GM18873 (cell line): ENCODE results near the gene C13orf46.

Experiments
- ATAC-seq: cut with Tn5 transposase; IDR thresholded peaks from one replicate; pipeline ENCODE4 v1.9.1; 2021; ENCODE audit warnings: mild to moderate bottlenecking, moderate library complexity, moderate number of reproducible peaks; ENCODE audit not compliant: unreplicated experiment, low FRiP score

C13orf46 gene

DNA sequence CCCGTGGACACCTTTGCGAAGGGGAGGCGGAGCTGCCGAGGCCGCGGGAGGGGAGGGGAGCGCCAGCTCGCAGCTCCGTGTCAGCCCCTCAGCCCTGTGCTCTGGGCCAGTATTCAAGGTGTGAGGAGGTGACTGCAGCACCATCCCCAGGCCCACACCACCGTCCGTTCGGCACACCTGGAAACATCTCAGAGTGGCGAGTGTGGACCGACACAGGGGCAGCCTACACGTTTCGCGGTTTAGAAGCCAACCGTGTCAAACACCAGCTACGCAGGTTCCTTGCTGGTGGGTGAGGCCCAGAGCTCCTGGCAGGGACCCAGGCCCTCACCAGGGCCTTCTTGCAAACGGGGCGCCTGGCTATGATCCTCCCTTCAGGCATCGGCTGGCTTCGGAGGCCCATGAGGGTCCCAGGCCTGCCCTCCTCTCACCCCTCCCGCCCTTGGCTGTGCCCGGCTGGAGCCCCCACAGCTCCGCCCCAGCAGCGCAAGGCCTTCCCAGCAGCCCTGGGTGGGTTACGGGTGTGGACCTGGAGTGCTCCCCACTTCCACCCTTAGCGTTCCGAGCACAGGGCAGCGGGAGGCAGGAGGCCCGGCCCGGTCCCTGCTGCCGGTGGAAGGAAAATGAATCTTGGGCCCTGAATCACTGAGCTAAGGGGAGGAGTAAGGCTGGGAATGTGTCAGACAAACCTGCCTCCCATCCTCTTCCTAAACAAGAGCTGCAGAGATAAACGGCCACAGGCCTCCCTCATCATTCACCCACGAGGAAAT is 1.2 kb downstream of the C13orf46 start:
- ATAC-seq = no peak

DNA sequence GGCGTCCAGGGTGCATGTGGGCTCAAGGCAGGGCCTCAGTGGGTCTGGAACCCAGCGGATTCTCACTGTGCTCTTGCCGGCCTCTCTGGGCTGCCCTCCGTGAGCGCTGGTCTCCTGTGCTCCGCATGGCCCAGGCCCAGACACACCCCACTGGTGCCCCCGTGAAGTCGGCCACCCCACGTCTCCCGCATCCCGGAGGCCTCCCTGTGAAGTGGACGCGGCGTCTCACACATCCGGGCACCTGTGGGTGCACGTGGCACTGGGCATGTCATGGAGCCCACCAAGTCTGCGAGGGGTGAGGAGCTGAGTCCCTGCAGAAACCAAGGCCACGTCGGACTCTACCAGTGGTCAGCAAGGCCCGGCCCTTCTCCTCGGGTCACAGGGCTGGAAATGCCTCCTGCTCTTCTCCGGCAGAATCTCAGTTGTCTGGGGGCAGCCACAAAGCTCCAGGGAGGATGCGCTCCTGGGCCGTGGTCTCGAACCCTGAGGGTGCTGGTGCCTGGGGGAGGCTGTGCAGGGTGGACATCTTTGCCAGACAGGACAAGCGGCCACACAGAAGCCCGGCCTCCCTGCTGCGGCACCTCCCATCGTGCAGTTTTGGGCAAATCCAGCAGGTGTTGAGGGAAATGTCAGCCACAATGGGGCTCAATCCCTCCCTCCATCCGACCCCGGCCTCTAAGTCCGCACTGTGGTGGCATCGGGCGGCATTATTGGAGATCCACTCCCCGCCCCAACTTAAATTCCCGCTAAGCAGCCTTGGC is 2.2 kb downstream of the C13orf46 start:
- ATAC-seq = no peak

DNA sequence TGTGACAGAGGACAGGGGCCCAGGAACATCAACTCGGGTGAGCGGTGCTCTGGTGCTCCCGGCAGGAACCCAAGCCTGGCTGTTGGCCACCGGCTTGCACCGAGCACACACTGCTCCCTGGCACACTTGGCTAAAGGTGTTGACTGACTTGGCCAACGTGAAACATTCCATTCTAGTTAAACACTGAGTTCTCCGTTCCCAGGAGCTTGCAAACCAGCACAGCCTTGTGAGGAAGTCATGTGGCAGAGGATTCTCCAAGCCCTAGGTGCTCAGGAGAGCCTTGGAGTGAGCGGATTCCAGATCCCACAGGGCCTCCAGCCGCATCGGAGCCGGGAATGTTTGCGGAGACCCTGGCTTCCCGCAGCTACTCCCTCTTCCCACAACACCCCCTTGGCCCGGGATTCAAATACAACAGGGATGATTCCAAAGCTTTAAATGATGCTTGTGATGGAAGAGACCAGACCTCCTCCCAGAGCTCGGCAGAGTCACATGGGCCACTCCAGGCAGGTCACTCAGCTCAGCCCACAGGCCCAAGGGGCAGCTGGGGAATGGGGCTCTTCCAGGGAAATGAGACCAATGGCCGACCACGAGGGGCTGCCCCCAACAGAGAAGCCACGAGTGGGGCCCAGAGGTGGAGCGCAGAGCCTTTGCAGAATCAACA is 2.9 kb downstream of the C13orf46 start:
- no peak for ATAC-seq

DNA sequence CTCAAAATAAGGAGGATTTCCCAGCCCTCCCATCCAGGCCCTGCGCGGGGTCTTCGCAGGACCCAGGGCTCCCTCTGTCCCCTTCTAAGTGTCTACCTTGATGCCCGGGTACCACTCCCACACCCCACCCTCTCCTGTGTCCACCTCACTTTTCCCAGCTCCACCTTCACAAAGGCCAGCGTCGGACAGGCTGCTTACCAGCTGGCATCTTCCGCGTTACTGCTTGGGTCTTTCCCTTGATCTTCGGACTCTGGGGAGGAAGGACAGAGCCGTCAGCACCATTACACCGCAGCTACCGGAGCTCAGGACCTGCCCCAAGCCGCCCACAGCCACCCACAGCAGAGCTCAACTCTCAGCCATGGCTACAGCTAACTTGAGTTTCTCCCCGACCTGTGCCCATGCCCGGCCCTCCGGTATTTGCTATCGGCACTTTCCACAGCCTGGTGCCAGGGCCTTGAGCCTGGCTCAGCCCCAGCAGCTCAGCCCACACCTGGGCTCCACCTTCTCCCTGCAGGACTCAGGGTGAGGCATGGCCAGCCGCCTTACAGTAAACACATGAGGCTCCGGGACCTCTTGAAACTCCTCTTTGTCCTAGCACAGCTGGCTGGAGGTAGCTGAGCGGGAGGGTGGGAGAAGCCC is 3.8 kb downstream of the C13orf46 start:
- ATAC-seq = no peak

DNA sequence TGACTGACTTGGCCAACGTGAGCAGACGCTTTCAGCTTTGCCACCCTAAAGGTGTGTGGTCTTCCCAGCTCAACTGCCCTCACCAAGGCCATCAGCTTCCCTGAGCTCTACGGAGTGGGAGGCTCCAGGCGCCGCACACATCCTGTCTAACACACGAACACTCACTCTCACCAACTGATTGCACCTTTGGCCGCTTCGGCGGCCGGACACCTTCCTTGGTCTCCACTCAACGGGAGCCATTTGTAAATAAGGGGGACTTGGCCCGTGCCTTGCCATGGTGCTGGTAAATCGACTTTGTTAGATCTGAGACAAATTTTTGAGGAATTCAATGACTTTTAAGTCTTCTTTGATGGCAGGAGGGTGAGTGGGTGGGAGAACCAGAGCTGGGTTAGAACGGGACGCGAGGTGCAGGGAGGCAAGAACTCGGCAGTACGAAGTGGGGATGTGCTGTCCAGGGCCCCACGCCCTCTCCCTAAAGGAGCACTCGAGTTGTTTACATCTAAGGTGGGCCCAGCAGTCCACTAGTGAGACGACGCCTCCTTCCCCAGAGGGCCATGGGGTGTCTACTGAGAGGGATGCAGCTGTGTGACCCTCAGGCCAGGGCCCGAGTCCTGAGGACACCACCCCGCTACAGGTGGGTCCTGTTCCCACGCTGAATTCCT is 4.4 kb downstream of the C13orf46 start:
- ATAC-seq = no peak

DNA sequence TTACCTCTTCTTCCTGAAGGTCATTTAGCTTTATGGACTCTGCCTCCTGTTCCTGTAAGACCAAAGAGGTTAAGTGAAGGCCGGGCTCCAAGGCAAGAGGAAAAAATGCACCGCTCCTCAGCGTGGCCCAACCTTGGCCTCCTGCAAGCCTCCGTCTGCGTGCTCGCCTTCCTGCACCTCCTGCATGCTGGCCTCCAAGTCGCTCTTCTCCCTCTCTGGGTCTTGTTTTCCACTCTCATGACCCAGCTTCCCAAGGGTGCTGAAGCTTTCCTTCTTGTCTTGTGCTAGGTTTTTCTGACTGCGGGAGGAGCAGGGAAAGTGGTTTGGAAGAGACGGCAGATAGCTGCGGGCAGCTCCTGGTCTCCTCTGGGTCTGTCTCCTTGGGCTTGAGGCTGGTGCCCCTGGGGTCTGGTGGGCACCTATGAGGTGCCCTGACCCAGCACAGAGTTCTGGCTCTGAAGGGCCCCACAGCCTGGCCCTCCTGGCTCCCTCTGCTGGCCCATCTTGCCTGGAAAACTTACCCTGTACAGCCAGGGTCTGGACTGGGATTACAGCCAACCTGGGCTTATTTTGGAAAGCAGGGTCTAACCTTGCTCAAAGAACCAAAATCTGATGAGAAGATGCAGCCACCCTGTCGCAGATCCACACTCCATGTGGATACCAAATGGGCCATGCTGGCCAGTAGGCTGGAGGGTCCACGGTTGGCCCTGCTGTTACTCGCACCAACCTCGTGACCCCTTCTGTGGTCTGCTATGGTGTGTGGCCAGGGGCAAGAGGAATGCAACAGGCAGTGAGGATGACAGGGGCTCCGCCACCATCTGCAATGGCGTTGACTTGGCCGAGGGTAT is 5.2 kb downstream of the C13orf46 start:
- no peak for ATAC-seq

DNA sequence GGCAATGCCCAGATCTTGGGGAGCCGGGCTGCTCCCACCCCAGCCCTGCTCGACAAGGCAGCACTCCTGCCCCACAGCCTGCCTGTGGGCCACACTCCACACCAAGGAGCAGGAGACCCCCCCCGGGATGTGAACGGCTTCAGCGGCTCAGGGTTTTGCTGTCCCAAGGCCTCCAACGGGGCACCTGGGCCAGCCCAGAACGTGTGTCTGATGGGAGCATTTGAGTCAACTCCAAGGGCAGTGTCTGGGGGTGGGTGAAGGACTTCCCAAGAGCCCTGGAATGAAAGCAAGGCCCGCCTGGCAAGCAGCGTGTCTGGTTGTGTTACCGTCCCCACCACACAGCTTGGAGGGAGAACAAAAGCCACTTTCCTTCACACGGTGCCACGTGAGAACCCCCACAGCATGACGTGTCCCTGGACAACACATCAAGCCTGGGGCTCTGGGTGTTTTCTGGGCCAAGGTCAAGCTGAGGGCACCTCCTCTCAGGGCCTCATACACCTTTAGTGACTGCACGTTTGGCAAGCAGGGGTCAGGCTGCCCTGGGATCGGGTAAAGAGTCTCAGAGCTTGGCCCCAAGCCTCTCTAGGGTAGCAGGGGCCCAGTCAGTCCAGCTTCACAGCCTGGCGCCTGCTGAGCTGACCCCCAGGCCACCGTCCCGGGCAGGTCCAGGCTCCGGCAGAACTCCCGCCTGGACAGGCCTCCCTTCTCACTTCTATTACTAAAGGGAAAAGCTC is 6.0 kb downstream of the C13orf46 start:
- ATAC-seq = no peak

DNA sequence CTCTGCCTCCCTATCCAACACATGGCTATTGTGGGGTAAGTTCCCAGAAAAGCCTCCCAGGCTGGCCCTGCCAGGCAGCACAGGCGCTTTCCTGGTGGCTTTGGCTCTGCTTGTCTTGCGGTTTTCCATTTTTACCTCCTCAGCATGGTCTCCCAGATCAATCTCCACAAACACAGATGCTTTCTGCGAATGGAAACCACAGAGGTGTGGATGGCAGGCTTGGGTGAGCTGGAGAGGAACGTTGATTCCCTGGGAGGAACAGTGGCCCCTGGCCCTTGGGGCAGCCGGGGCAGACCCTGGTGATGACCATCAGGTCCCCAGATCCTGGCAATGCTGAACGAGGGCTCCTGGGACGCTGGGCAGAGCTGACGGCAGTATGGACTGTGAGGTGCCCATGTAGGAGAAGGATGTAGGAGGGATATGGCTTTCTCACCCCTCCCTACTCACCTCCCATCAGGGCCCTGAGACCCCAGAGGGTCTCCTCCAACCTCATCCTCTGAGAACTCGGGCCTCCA is 6.6 kb downstream of the C13orf46 start:
- no peak for ATAC-seq

DNA sequence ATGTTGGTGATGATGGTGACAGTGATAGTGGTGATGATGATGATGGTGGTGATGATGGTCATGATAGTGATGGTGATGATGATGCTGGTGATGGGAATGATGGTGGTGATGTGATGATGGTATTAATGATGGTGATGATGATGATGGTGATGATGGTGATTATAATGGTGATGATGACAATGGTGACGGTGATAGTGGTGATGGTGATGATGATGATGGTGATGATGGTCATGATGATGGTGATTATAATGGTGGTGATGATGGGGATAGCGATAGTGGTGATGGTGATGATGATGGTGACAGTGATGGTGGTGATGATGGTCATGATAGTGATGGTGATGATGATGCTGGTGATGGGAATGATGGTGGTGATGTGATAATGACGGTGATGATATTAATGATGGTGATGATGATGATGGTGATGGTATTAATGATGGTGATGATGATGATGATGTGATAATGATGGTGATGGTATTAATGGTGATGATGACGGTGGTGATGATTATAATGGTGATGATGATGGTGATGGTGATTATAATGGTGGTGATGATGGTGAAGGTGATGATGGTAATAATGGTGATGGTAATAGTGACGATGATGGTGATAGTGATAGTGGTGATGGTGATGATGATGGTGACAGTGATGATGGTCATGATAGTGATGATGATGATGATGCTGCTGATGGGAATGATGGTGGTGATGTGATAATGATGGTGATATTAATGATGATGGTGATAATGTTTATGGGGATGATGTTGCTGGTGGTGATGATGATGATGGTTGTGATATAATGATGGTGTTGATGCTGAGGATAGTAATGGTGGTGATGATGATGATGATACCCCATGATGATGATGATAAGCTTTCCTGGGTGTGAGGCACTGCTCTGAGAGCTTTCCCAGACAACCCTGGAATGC is 7.7 kb downstream of the C13orf46 start:
- no peak for ATAC-seq

DNA sequence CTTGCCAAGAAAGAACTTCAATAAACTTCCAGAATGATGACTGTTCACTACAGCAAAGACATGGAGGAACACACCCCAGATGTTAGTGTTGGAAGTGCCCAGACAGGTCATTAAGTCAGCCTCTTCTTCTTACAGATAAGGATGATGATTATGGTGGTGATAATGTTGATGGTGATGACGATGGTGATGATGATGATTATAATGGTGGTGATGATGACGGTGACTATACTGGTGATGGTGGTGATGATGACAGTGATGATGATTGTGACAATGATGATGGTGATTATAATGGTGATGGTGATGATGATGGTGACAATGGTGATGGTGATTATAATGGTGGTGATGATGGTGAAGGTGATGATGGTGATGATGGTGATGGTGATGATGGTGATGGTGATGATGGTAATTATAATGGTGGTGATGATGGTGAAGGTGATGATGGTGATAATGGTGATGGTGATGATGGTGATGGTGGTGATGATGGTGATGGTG is 8.4 kb downstream of the C13orf46 start:
- no peak for ATAC-seq

DNA sequence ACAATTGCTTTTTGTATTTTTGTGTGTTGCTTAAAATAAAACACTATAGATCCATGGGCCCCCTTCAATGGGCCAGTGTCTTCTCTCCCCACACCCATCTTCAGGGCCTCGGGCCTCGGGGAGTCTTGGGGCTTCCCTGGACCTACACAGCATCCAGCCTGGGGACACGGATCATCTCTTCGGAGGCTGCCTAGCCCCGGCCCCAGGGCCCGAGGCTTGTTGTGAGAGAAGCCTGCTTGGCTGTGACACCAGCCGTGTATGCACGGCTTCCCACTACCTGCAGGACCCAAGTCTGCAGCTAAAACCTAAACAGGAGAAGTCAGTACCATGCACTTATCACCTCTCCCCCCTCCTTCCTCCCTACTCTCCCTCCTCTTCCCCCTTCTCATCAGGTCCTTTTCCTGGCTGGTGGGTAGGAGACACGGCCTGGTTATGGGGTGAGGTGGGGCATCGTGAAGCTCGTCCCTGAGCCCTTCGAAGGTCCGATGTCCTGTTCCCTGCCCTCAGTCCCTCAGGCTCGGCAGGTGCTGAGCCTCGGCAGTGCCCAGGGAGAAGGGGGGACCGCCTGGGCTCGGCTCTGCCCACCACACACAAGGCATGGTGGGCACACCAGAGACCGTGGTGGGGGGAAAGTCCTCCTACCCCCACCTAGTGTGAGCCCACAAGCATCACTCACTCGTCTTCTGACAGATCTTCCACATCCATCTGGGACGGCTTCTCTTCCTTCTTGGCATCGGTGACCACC is 9.5 kb downstream of the C13orf46 start:
- no peak for ATAC-seq

DNA sequence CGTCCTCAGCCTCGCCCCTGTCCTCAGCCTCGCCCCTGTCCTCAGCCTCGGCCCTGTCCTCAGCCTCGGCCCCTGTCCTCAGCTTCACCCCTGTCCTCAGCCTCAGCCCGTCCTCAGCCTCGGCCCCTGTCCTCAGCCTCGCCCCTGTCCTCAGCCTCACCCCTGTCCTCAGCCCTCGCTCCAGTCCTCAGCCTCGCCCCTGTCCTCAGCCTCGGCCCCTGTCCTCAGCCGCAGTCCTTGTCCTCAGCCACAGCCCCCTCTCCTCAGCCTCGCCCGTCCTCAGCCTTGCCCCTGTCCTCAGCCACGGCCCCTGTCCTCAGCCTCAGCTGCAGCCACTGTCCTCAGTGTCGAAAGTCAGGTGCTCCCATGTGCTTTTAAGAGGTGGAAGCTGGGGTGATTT is 10.5 kb downstream of the C13orf46 start:
- ATAC-seq = no peak

DNA sequence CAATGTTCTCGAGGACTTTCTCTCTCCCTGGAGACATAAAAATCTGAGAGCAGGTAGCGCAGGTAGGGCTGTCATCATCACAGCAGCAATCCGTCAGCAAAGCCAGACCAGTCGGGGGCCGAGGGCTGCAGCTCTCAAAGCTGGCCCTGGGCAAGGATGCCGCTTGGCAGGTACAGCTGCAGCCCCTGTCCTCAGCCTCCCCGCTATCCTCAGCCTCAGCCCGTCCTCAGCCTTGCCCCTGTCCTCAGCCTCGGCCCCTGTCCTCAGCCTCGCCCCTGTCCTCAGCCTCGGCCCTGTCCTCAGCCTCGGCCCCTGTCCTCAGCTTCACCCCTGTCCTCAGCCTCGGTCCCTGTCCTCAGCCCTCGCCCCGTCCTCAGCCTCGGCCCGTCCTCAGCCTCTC is 10.9 kb downstream of the C13orf46 start:
- ATAC-seq = no peak

DNA sequence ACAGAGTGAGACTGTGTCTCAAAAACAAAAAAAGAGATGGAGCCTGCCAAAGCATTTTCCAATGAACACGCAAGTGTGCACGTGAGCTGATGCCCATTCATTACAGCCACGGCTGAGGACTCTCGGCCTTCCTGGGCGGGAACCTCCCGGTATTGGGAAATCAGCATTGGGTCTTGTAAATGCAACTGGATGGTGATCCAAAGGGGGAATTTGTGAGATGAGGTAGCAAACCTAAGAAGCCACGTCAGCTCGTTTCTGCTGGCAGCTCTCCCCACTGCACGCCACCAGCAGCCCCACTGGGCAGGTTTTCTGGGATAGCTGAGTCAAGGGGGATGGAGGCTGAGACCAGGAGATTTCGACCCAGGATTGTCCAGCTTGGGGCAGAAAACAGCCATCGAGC is 11.5 kb downstream of the C13orf46 start:
- ATAC-seq = no peak

DNA sequence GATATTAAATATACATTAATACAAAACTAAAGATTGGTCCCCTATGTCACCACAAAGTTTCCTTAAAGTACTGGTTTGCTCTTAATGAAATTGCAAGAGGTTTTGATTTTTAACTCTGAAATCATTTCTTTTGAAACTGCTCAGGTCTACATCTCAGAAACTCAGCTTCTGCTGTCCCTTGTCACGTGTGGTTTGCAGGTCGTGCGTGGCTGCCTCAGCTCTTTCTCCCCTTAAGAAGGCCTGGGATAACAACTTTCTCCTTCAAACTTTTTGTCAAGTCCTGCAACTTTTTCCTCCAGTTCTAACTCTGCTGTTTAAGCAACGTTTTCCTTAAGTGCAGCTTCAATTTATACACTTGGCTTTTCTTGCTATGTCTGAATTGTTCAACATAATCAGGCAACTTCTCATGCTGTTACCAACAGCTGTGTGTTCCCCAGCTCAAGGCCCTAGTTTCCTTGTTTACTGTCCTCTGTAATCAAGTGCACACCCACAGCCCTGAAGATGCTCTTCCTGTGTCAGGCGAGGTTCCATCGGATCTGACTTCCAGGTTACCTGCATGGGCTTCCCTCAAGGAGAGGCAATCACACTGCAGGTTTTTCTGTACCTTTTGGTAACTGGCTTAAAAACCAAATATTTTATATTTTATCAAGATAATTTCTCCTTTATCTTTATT is 13.5 kb downstream of the C13orf46 start:
- ATAC-seq = no peak

DNA sequence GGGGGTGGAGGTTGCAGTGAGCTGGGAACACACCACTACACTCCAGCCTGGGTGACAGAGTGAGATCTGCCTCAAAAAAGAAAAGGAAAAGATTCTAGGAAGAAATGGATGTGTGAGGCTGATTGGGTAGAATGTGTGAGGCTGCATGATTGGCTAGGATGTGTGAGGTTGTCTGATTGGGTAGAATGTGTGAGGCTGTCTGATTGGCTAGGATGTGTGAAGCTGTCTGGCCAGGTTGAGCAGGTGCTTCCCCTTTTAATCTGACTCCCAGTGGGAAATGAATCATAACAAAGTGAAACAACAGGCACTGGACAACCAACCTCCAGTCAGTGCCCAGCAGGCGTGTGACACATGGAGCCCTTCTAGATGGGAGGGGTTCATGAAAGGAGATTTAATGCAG is 14.7 kb downstream of the C13orf46 start:
- ATAC-seq = no peak
